Right ventricle myocardium superior (tissue), 1 donor: ENCODE data around the gene PTPN9. TPM values are rescaled to one million over a fixed set of nuclear protein-coding genes. Genes with fewer than 3 reads are reported as not detected.

Source experiments
- ATAC-seq: fragments of 200-7000 bp; cut with Tn5 transposase; one replicate; pipeline ENCODE4 v1.9.1; 2020; ENCODE audit warnings: mild to moderate bottlenecking; ENCODE audit not compliant: poor library complexity
- DNase-seq: peaks from one replicate; pipeline ENCODE4 v3.0.0-alpha.2; 2020
- intact Hi-C: fragments of 100-400 bp; cut with DNase I; formaldehyde crosslinking; loops from one replicate; pipeline ENCODE4 v1.11.2; 2022
- long read RNA-seq: library from polyadenylated mRNA; unstranded; transcript quantifications from one replicate; pipeline ENCODE4 v2.0.0, GENCODE V29; 2021
- total RNA-seq: library from RNA; stranded (reverse); fragmentation: NEBNext Ultra II Directional; extraction: Animal tissue kit (Norgen Biotek cat#: 25700); gene quantifications from one replicate; pipeline ENCODE4 v1.2.1, GENCODE V29; 2021
- donor health status: DM: no; HTN: yes; CAD: no; lungs with severe emphysema.

Gene PTPN9
- total RNA-seq: 7.2 TPM
- long read RNA-seq, full-length matches to known transcripts: 20 of 28 reads
- long read RNA-seq, partial matches to known transcripts: 0 of 28 reads
- long read RNA-seq, other reads (novel, unspliced or antisense): 8 of 28 reads

DNA sequence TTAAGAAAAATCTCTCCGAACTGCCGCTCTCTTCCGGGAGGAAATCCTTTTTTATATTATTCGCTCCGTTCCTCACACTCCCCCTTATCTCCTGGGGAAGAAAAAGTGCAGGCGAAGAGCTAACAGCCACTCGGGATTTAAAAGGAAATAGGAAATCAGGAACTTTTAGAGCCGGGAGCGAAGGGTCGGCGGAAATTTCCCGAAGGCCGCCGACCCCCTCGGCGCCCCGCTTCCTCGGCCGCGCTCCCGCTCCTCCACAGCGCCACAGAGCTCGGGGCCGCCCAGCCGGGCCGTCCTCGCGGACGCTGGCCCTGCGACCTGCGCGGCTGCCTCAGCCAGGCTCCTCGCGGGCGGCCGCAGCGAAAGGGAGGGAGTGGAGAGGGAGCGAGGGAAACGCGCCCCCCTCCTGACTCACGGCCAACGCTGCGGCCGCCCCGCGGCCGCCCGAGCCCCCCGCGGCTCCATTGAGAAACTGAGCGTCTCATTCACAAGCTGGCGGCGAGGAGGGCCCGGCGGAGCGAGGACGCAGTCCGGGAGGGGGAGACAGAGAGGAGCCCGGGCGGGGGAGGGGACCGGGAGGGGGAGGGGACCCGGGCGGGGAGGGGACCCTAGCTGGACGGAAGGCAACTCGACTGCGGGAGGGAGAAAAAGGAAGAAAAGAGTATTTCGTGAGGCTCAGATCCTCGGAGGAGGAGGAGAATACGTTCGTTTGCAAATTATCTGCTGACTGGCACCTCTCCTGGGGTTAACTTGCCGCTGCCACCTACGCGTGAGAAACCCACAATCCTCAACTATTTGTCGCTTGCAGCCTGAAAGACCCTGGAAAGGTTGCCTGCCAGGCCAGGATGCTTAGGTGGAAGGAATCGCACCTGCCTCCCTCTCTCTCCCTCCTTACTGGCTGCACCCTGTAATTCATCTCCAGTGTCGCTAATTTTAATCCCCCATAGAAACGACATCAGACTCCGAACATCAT is at the start of gene PTPN9:
Gene PTPN9 (minus strand): TSS at position 368 of the 973 bp plus-strand sequence. CDS start 539 bp downstream, outside the sequence.
- peak; percentile 91 for ATAC-seq
- DNase-seq: peak; percentile 90
- intact Hi-C loops: loop anchor here (10.0 kb wide), 1 partner anchor 54 kb away; no protein-coding TSS in a partner anchor

DNA sequence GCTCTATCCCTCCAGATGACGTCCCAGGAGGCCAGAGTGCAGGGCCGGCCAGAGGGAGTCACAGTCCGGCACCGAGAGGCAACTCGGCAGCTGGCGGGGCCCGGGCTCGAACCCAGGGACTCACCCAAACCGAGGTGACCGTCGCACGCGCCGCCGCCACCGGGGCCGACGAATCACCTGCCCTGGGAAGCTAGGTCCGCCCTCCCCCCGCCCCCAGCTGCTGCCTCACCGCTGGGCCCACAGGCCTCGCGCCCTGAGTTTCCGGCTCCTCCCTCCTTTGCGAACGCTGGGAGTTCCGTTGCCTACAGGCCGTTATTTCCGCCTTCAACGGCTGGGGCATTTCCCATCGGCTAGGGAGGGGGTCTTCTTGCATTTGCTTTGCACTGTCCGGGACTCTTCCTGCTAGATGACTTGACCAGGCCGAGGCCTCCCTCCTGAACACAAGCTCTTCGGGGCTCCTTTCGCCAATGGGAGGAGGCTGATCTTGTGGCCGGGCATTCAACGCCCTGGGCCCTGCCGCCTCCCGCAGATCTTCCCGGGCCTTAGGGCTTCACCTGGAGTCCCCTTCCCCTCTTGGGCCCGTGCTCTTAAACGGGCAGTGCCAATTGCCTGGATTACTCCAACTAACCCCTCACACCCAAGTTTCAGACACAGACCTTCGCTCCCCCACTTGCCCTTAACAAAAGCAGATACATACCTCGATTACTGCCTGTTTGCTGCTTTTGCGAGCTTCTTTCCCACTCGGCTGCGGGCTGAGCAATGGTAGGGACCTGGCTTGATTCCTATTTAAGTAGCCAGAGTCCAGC is 46.6 kb upstream of the PTPN9 start, which contains the start of gene SNUPN:
Gene SNUPN (minus strand): TSS at position 184 of the 806 bp plus-strand sequence. CDS start 4,674 bp downstream, outside the sequence.
- ATAC-seq (peak; percentile 96), DNase-seq (peak; percentile 97)
- intact Hi-C loops: no loop called here

DNA sequence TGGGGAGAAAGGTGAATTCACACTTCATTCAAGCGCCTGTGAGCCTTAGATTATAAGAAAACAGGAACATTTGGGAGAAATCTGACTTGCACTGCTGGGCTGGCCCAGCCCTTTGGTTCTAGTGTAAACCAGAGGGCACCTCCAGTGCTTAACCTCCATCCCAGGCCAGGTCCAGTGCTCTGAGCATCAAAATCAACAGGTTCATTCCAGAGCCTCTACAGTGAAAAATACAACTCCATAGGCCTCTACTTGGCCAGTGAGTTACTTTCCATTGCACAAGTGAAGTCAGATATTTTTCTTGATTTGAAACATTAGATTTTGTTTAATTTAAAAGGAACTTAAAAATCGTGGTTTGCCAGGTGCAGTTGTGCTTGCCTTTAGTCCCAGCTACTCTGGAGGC is 43.4 kb upstream of the PTPN9 start:
- intact Hi-C loops: no loop called here

DNA sequence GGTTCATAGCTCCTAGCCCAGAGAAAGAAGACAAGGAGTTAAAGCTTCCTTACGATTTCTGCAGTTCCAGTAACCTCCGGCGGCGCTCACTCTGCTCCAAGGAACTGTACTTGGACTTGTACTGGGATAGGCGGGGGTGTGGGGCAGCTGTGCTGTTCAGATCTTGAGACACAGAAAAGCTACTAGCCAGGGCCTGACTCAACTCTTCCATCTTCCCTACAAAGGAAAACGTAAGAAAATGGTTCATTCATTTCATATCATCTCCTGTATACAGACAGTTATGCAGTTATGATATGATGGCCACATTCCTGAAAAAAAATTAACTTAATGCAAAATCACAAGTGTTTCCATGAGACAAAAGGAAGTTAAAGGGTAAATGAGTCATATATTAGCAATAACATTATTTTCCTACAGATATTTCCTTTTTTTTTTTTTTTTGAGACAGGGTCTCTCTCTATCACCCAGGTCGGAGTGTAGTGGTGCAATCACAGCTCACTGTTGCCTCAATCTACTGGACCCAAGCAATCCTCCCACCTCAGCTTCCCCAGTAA is 41.8 kb upstream of the PTPN9 start:
- DNase-seq: peak; percentile 87
- ATAC-seq: peak; percentile 55
- intact Hi-C loops: no loop called here

More for the DNA sequence above, 43.4 kb upstream of the PTPN9 start:
- DNase-seq (no peak), ATAC-seq (no peak)

DNA sequence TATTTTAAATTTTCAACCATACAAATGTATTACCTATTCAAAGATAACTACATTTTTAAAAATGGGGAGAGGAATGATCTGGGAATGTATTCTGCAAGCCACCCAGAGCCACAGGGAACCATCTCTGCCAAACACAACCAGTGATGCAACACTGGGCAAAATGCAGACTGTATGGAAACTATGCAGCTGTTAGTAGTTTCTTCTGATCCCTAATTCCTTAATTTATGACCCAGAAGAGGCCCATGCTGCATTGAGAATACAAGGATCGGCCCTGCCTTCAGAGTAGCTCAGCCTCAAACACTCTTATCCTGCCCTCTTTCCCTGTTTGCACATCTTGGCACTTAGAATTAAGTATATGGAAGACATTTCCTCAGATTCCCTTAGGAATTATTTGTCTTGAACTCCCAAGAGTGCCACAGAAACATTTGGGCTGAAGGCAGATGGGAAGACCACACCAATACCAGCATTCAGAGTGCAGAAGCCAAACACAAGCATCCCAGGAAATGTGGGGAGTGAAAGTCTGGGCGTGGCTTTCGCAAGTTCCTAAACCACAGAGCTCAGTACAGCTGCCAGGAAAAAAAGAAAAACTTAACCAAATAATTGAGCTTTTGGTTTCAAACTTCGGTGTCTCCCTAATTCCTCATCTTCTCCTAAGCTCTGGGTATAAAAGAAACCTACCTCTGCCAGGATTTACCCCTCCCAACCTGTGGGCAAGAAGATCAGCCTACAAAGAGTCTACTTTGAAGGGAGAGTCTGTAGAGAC is 41.1 kb upstream of the PTPN9 start:
- DNase-seq (no peak), ATAC-seq (peak; percentile 65)
- intact Hi-C loops: no loop called here

DNA sequence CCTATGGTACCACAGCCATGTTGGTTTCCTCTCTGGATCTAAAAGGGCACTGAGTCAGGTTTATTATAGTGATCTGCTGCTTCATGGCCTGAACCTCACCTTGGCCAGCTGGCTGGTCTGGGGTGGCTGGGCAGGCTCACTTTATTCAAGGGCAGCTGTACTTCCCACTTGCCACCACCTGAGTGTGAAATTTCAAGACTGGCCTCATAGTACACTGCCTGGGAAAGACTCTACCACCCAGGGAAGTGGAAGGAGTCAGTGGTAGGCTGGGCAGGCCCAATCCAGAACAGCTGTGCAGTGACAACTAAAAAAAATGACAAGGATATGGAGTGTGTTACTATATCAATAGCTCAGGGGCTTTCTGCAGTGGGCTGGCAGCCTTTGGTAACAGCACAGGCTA is 37.7 kb upstream of the PTPN9 start:
- ATAC-seq: no peak
- intact Hi-C loops: no loop called here
- no peak for DNase-seq

DNA sequence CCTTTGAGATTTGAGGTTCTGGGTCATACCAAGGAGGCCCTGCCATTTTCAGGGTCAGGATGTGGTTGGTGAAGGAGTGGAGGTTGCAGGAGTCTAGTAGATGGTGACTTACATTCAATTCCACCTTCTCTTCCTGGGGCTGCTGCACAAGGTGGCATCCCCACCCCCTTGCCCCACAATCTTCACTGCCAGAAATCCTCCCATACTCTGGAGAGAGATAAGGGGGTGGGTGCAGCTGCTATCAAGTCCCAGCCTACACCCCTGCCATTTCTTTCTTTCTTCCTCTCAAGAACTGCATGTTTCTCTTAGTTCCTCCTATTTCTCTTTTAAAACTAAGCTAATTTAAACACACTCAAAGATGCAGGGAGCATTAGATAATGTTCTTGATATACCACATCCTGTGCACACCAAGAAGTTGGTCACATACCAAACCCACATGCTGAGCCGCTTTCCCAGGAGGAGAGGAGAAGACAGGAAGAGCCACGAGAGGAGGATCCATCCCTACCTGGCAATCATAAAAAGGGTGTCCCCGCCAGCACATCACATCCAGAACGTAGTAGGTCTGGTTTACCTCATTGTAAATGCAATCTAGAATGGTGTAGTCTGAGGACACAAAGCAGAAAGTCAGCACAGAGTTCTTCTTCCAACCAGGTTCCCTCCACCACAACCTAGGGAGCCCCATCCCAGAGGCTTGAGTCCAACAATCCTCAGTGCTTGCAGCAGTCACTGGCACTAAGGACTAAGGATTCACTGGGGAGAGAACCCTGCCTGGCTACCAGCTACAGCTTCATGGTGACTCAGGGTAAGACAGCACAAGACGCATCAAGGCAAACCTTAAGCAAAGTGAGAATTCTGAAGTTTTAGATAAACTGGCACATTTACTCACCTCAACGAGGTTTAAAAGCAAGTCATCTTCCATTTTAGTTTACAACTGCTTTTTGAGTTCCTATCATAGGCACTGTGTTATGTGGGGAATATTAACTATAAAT is 27.9 kb upstream of the PTPN9 start:
- intact Hi-C loops: no loop called here
- DNase-seq: no peak
- no peak for ATAC-seq

DNA sequence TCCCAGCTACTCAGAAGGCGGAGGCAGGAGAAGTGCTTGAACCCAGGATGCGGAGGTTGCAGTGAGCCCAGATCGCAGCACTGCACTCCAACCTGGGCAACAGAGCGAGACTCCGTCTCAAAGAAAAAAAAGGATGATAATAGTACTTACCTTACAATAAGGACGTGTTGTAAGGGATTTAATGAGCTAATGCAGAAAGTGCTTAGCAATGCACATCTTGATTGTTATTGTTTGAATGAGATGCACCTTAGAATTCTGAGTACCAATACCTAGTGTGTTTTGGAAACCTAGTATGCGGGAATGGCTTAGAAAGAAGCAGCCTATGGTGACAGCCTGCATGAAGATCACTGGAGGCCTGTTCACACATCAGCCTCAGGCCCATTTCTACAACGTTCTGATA is 26.9 kb upstream of the PTPN9 start:
- ATAC-seq (no peak), DNase-seq (no peak)
- intact Hi-C loops: no loop called here

DNA sequence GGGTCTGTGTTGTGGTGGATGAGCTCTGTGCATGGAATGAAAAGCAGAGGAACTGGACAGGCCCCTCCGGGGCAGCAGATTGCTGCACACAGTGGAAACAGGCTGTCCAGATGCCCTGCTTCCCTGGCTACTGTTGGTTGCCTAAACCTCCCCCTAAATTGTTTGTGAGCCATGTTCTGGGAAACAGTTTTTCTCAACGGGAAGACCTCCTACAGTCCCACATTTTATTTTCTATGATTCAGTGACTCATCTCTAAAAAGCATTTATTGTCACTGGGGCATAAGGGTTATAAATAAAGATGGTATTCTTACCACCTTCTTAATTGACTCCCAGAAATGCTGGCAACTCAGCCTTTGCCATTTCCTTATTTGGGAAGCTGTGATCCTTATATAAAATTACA is 20.3 kb upstream of the PTPN9 start:
- ATAC-seq (no peak), DNase-seq (no peak)
- intact Hi-C loops: no loop called here

DNA sequence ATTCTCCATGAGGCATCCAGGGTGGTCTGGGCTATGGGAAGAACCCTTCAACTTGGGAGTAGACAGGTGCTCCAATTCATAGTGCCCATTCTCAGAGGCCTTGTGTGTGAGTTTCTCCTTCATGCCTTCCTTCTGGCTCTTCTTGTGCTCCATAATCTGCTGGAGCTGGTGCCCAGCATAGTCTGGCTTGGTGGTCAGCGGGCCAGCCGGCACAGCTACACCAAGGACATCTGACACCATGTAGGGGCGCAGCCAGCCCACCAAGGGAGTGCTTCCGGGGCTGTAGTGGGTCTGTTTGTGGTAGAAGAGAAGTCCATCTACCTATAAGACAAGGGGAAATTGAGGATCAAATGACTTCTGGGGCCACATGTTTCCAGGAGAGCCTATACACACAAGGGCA is 19.2 kb upstream of the PTPN9 start:
- no peak for DNase-seq
- intact Hi-C loops: no loop called here

DNA sequence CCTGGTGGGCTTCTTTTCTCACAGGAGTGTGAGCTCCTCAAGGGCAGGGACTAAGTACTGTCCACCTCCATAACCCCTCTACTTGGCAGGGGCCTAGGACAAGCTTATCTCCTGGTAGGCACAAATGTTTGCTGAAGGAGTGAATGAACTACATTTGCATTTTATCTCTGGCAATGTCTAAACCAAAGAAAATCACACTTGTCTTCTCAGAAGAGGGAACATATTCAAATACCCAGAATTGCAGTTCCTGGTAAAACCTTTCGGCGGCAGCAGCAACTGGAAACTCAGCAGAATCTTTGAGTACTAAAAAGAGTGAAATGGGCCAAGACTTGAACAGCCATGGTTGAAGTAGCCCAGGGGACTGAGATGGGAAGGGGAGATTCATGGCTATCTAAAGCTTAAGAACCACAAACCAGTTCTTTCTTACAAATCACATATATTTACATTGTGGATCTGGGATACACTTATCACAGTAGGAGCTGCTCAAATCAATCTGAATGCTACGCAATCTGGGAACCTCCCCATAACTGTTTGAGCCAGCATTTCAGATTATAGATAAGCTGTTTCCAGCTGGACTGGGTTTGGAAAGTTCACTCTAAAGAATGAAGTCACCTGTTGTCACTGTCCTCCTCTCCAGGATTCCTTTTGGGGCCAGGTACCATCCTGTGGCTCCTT is 18.7 kb upstream of the PTPN9 start:
- no peak for ATAC-seq
- intact Hi-C loops: no loop called here
- no peak for DNase-seq

More for the DNA sequence above, 19.2 kb upstream of the PTPN9 start:
- ATAC-seq: no peak

DNA sequence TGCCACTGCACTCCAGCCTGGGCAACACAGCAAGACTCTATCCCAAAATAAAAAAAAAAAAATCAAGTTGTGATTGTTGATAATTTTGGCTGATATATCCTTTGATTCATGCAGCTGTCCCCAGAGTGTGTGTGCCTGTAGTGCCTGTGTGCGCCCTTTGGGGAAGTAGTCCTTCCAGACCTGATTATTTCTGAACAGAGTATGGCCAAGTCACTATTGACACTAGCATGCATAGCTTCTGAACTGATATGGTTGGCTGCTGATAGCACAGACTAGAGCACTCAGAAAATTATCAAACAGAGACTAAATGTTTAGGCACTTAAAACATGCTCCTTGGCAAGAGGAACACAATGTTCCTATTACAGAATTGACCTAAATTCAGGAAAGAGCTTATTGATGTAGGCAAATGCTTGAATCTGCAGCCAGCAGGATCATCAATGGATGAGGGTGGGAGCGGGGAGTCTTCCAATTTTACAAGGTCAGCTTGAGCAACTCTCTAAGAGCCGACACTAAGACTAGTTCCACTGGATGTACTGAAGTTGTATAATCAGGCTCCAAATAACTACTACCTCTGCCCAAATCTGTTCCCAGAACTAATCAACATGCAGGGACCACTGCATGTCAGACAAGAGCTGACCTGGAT is 17.7 kb upstream of the PTPN9 start:
- ATAC-seq (no peak), DNase-seq (no peak)
- intact Hi-C loops: no loop called here

DNA sequence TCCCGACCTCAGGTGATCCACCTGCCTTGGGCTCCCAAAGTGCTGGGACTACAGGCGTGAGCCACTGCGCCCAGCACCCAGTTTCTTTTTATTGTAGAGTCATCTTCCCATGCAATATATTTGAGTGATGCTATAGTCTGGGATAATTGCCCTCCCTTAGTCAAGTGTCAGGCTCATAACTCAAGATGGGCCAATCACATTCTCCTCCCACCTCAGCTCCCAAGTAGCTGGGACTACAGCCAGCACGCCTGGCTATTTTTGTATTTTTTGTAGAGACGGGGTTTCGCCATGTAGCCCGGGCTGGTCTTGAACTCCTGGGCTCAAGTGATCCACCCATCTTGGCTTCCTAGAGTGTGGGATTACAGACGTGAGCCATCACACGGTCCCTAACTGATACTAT is 15.2 kb upstream of the PTPN9 start:
- intact Hi-C loops: no loop called here
- peak; percentile 45 for DNase-seq
- peak; percentile 55 for ATAC-seq

DNA sequence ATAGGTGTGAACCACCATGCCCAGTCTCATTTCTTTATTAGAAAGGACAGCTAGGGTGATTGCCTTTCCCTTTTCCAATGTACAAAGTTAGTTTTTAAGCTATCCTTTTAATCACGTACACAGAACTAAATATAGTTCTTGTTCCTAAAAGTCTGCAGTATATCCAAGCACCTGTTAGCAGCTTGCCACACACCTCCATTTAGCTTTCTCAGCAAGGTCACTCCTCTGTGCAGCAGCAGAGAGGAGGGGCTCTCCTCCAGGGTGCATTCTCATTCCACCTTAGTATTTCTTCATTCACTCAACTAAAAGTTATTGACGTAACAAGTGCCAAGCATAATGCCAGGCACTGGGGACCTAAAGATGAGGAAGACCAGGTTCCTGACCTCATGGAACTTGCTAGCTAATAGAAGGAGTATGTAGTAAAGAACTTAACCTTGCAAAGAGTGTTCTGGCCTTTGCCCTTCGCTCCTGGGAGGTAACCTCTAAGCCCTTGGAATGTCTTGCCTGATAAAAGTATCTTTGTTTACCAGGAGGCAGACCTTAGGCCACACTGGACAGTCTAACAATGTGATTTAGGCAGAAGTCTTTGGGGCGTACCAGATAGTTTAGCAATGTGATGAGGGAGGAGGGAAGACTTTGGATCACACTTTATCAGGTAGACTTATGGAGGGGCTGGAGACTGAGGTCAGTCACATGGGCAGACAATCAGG is 12.7 kb upstream of the PTPN9 start:
- intact Hi-C loops: no loop called here
- DNase-seq (no peak), ATAC-seq (peak; percentile 72)

DNA sequence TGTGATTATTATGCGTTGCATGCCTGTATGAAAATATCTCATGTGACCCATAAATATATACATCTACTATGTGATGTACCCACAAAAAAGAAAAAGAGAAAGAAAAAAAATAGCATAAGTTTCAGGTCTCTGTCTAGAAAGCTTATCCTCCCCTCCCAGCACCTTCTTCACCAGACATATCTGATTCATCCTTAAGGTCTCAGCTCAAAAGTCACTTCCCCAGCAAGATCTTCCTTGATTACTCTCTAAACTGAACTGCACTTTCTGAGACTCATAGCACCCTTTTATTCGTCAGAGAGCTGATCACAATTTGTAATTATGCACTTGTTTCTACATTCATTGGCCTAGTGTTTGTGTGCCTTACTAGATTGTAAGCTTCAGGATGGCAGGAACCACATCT is 11.1 kb upstream of the PTPN9 start:
- ATAC-seq: no peak
- intact Hi-C loops: no loop called here
- DNase-seq: no peak

DNA sequence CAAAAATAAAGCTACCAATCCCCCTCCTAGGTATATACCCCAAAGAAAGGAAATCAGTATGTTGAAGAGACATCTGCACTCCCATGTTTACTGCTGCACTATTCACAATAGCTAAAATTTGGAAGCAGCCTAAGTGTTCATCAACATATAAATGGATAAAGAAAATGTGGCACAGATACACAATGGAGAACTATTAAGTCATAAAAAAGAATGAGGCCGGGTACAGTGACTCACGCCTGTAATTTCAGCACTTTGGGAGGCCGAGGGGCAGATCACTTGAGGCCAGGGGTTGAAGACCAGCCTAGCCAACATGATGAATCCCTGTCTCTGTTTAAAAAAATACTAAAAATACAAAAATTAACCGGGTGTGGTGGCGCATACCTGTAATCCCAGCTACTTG is 10.0 kb upstream of the PTPN9 start:
- no peak for DNase-seq
- intact Hi-C loops: no loop called here
- ATAC-seq: no peak
